ENCODE data around the gene ZNF664.
A peak's percentile ranks its signal among the peaks of the same experiment; 100 is the strongest.
"Not testable (repeated sequence)": the region's sequence is repeated elsewhere in the genome, so short reads cannot be mapped to it uniquely, and the experiment has no call there.

ZNF664 gene

GRCh38 chr12:123942238-123942653 lies 30.8 kb upstream of the ZNF664 start:
- DNase-seq: no peak

- no peak for DNase-seq
Measured at GRCh38 chr12:123942911-123943648, 29.9 kb upstream of the ZNF664 start.

GRCh38 chr12:123943816-123944215 lies 29.2 kb upstream of the ZNF664 start:
- no peak for DNase-seq

GRCh38 chr12:123944696-123945095 lies 28.3 kb upstream of the ZNF664 start:
- no peak for DNase-seq

GRCh38 chr12:123945287-123946151 lies 27.5 kb upstream of the ZNF664 start:
- DNase-seq: no peak

- no peak for DNase-seq
Measured at GRCh38 chr12:123946152-123946515, 26.9 kb upstream of the ZNF664 start.

GRCh38 chr12:123946516-123947505 lies 26.2 kb upstream of the ZNF664 start:
- not testable (repeated sequence) for DNase-seq

GRCh38 chr12:123947531-123947930 lies 25.5 kb upstream of the ZNF664 start:
- not testable (repeated sequence) for DNase-seq

- no peak for DNase-seq
Measured at GRCh38 chr12:123948401-123948795, 24.6 kb upstream of the ZNF664 start.

GRCh38 chr12:123948796-123949769 lies 23.9 kb upstream of the ZNF664 start:
- DNase-seq: no peak

GRCh38 chr12:123949770-123950165 lies 23.2 kb upstream of the ZNF664 start:
- DNase-seq: no peak

- no peak for DNase-seq
Measured at GRCh38 chr12:123950476-123951349, 22.3 kb upstream of the ZNF664 start.

- DNase-seq: no peak
Measured at GRCh38 chr12:123951467-123951866, 21.5 kb upstream of the ZNF664 start.

- no peak for DNase-seq
Measured at GRCh38 chr12:123952037-123952436, 21.0 kb upstream of the ZNF664 start.

GRCh38 chr12:123954647-123955350 lies 18.2 kb upstream of the ZNF664 start:
- DNase-seq: no peak

- DNase-seq: no peak
Measured at GRCh38 chr12:123956249-123956648, 16.8 kb upstream of the ZNF664 start.

GRCh38 chr12:123957196-123957595 lies 15.8 kb upstream of the ZNF664 start:
- DNase-seq: no peak

GRCh38 chr12:123958462-123958861 lies 14.6 kb upstream of the ZNF664 start:
- peak; percentile 2 for DNase-seq

- DNase-seq: no peak
Measured at GRCh38 chr12:123958876-123959275, 14.1 kb upstream of the ZNF664 start.
